Memory B cell (primary cell): Measurements from ENCODE around the gene MCM10.

Experiments
- ATAC-seq: fragments of 150-1000 bp; cut with Tn5 transposase; 2 replicates; pipeline ENCODE4 v1.10.0; 2021; ENCODE audit warnings: low read depth, mild to moderate bottlenecking, moderate library complexity
- DNase-seq, 2 donors: peaks; one replicate each; pipeline ENCODE4 v3.0.0; 2022; ENCODE audit warnings: low spot score in 2 of 2
- H3K27ac Mint-ChIP-seq: one replicate; pipeline ENCODE4 v1.8.0; 2022; ENCODE audit warnings: mild to moderate bottlenecking, moderate library complexity, mixed read lengths
- H3K27me3 Mint-ChIP-seq: one replicate; pipeline ENCODE4 v1.8.0; 2022; ENCODE audit warnings: mixed read lengths
- H3K36me3 Mint-ChIP-seq: one replicate; pipeline ENCODE4 v1.8.0; 2022; ENCODE audit warnings: mild to moderate bottlenecking, mixed read lengths
- H3K4me1 Mint-ChIP-seq: one replicate; pipeline ENCODE4 v1.8.0; 2022; ENCODE audit warnings: mixed read lengths
- H3K4me3 Mint-ChIP-seq: one replicate; pipeline ENCODE4 v1.8.0; 2022; ENCODE audit warnings: mild to moderate bottlenecking, moderate library complexity, mixed read lengths
- H3K9me3 Mint-ChIP-seq: one replicate; pipeline ENCODE4 v1.8.0; 2022; ENCODE audit warnings: mixed read lengths

The MCM10 gene

DNA sequence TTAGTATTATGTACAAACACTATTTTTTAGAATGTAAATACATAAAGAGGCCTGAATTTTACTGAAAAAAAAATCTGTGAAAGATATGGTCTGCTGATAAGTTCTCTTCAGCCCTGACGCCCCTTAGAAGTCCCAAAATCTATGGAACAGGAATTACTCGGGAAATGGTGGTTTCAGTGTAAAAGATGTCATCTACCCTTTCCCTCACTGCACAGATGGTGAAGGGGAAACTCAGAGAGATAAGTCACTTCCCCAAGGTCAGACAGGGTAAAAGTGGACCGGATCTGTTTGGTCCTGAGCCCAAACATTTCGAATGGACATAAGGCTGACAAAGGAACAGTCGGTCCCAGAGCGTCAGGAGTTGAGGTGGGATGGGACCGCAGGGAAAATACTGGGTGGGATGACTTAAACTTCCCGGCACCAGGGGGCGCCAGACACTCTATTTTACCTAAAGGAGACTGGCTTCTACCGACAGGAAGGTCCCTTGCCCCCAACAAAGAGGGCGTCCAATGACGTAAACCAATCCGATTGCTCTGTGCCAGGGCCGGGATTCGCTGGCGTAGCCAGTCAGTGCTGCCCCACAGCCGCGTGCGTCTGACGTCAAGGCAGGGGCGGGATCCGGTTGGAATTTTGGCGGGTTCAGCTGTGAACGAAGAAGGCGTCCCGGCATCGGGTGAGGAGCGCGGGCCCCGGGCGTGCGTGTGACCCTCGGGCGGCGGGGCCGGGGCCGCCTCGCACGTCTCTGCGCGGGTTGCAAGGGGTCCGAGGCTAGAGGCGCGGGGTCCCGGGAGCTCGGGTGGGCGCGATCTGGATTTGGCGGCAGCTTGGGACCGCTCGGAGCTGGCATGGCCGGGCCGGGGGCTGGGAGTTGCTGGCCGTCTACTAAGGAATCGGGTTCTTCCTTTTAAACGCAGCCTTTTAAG lies at the start of gene MCM10:
Gene MCM10, plus strand, starts transcription at position 625 of the 923 bp plus-strand sequence. CDS start 2,645 bp downstream, outside the sequence.
- no peaks in the 10 kb centered on the region for H3K36me3 Mint-ChIP-seq
- DNase-seq (peak; percentile 92 to 94), ATAC-seq (peak; percentile 100)
- peaks cover 11% of the 10 kb centered on the region for H3K4me1 Mint-ChIP-seq
- H3K4me3 Mint-ChIP-seq, result peak within 1 kb of the TSS; percentile 86
- no peaks in the 10 kb centered on the region for H3K27me3 Mint-ChIP-seq
- H3K27ac Mint-ChIP-seq, result peak within 1 kb of the TSS; percentile 32
- no peaks in the 10 kb centered on the region for H3K9me3 Mint-ChIP-seq

DNA sequence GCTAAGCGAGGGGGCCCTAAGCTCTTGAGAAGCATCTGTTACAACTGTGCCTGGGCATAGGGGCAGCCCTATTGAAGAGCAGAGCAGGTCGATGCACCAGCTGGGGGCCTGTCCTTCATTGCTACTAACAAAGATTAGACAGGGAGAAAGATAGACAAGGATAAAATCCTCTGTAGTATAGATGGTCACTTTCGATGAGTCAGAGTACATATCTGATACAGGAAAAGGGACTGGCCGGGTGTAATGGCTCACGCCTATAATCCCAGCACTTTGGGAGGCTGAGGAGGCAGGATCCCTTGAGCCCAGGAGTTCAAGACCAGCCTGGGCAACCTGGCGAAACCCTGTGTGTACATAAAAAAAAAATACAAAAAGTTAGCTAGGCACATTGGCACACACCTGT lies 47.8 kb upstream of the MCM10 start:
- Mint-ChIP-seq H3K36me3 (peaks cover 21% of the 10 kb centered on the region), H3K9me3 (no peaks in the 10 kb centered on the region), H3K4me3 (no peak overlapping the region), H3K27me3 (no peaks in the 10 kb centered on the region), H3K27ac (no peak overlapping the region), H3K4me1 (peaks cover 19% of the 10 kb centered on the region)
- ATAC-seq (no peak), DNase-seq (no peak)

GRCh38 chr10:13115832-13116803 lies 45.2 kb upstream of the MCM10 start:
- Mint-ChIP-seq H3K27ac (no peak overlapping the region), H3K4me1 (peaks cover 19% of the 10 kb centered on the region), H3K9me3 (no peaks in the 10 kb centered on the region), H3K36me3 (peaks cover 29% of the 10 kb centered on the region), H3K4me3 (peak overlapping the region; percentile 46), H3K27me3 (no peaks in the 10 kb centered on the region)
- ATAC-seq, result peak; percentile 59
- DNase-seq, result no peak

GRCh38 chr10:13117841-13118783 lies 43.2 kb upstream of the MCM10 start:
- Mint-ChIP-seq H3K27me3 (no peaks in the 10 kb centered on the region), H3K4me3 (peak overlapping the region; percentile 15), H3K9me3 (no peaks in the 10 kb centered on the region), H3K36me3 (peaks cover 32% of the 10 kb centered on the region), H3K27ac (no peak overlapping the region), H3K4me1 (peaks cover 19% of the 10 kb centered on the region)
- DNase-seq (peak in 1 of 2 donors; percentile 25), ATAC-seq (peak; percentile 86)

- DNase-seq (no peak), ATAC-seq (no peak)
- H3K27me3 Mint-ChIP-seq, result no peaks in the 10 kb centered on the region
- no peak overlapping the region for H3K4me3 Mint-ChIP-seq
- H3K4me1 Mint-ChIP-seq, result peaks cover 19% of the 10 kb centered on the region
- H3K9me3 Mint-ChIP-seq, result no peaks in the 10 kb centered on the region
- peaks cover 37% of the 10 kb centered on the region for H3K36me3 Mint-ChIP-seq
- H3K27ac Mint-ChIP-seq, result no peak overlapping the region
Observed at GRCh38 chr10:13118784-13119410, 42.5 kb upstream of the MCM10 start.

DNA sequence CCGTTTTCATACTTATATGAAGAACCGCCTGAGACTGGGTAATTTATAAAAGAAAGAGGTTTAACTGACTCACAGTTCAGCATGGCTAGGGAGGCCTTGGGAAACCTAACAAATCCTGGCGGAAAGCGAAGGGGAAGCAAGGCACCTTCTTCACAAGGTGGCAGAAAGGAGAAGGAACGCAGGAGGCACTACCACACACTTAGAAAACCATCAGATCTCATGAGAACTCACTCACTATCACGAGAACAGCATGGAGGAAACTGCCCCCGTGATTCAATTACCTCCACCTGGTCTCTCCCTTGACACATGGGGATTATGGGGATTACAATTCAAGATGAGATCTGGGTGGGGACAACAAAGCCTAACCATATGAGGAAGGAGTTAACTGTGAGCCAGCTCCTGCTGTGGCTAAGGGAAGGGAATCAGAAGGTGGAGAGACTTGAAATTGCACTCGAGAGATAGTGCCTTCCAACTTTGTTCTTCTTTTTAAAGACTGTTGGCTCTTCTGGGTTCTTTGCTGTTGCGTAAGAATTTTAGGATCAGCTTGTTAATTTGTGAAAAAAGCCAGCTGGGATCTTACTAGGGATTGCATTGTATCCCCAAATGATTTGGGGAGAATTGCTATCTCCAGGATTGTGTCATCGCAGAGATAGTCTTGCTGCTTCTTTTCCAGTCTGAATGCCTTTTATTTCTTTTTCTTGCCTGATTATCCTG lies 40.4 kb upstream of the MCM10 start:
- Mint-ChIP-seq H3K4me3 (no peak overlapping the region), H3K27me3 (no peaks in the 10 kb centered on the region), H3K4me1 (peaks cover 16% of the 10 kb centered on the region), H3K36me3 (peaks cover 43% of the 10 kb centered on the region), H3K9me3 (no peaks in the 10 kb centered on the region), H3K27ac (no peak overlapping the region)
- DNase-seq (no peak), ATAC-seq (no peak)

- no peak for DNase-seq
Observed at GRCh38 chr10:13121500-13121854, 39.9 kb upstream of the MCM10 start.

DNA sequence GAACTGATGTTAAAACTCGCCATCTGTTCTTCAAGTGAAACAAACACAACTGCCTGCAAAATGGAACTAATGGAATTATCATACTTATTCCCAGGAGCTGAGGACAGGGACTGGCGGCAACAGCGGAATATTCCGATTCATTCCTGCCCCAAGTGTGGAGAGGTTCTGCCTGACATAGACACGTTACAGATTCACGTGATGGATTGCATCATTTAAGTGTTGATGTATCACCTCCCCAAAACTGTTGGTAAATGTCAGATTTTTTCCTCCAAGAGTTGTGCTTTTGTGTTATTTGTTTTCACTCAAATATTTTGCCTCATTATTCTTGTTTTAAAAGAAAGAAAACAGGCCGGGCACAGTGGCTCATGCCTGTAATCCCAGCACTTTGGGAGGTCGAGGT lies 24.7 kb upstream of the MCM10 start:
- no peaks in the 10 kb centered on the region for H3K4me1 Mint-ChIP-seq
- no peak overlapping the region for H3K4me3 Mint-ChIP-seq
- no peaks in the 10 kb centered on the region for H3K9me3 Mint-ChIP-seq
- peaks cover 34% of the 10 kb centered on the region for H3K36me3 Mint-ChIP-seq
- H3K27me3 Mint-ChIP-seq, result no peaks in the 10 kb centered on the region
- no peak overlapping the region for H3K27ac Mint-ChIP-seq
- DNase-seq (no peak), ATAC-seq (no peak)

More at GRCh38 chr10:13121500-13121854, 39.9 kb upstream of the MCM10 start:
- H3K36me3 Mint-ChIP-seq, result peaks cover 42% of the 10 kb centered on the region
- no peak for ATAC-seq
- H3K27me3 Mint-ChIP-seq, result no peaks in the 10 kb centered on the region
- H3K4me1 Mint-ChIP-seq, result peaks cover 14% of the 10 kb centered on the region
- H3K9me3 Mint-ChIP-seq, result no peaks in the 10 kb centered on the region
- no peak overlapping the region for H3K4me3 Mint-ChIP-seq
- no peak overlapping the region for H3K27ac Mint-ChIP-seq

DNA sequence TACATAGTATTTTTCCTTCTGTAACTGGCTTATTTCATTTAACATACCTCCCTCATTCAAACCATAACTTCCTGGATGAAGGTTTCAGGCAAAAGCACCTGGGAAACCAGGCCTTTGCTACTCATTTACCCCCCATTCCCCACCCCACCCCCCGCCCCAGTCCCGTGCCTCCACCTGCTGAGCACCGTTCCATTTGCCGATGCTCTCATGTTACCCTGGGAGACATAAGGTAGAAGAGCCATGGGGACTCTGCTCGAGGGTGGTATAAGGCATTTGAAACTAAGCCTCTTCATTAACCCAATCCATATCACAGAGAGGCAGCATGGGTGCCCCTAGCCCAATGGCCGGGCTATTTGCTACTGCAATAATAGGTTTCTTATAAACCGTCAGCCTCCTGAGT lies 22.2 kb upstream of the MCM10 start:
- ATAC-seq (no peak), DNase-seq (no peak)
- no peaks in the 10 kb centered on the region for H3K9me3 Mint-ChIP-seq
- H3K4me3 Mint-ChIP-seq, result no peak overlapping the region
- H3K4me1 Mint-ChIP-seq, result no peaks in the 10 kb centered on the region
- H3K36me3 Mint-ChIP-seq, result peaks cover 28% of the 10 kb centered on the region
- H3K27me3 Mint-ChIP-seq, result no peaks in the 10 kb centered on the region
- no peak overlapping the region for H3K27ac Mint-ChIP-seq

DNA sequence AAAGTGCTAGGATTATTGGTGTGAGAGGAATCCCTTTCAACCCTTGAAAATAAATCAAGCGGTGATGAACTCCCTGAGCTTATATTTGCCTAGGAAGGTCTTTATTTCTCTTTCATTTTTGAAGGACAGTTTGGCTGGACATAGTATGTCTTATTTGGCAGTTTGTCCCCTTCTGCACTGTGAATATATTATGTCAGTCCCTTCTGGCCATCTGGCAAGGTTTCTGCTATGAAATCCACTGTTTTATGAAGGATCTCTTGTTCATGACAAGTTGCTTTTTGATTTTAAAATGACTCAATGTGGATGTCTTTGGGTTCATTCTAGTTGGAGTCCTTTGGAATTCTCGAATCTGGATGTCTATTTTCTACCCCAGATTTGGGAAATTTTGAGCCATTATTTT lies 21.7 kb upstream of the MCM10 start:
- Mint-ChIP-seq H3K4me3 (no peak overlapping the region), H3K27ac (no peak overlapping the region), H3K27me3 (no peaks in the 10 kb centered on the region), H3K9me3 (peaks cover under 1% of the 10 kb centered on the region), H3K36me3 (peaks cover 25% of the 10 kb centered on the region), H3K4me1 (no peaks in the 10 kb centered on the region)
- DNase-seq (no peak), ATAC-seq (no peak)

- no peaks in the 10 kb centered on the region for H3K4me1 Mint-ChIP-seq
- no peak overlapping the region for H3K4me3 Mint-ChIP-seq
- no peaks in the 10 kb centered on the region for H3K27me3 Mint-ChIP-seq
- no peak for DNase-seq
- H3K9me3 Mint-ChIP-seq, result peaks cover 6% of the 10 kb centered on the region
- H3K36me3 Mint-ChIP-seq, result peaks cover 23% of the 10 kb centered on the region
- no peak for ATAC-seq
- H3K27ac Mint-ChIP-seq, result no peak overlapping the region
Observed at GRCh38 chr10:13140627-13141190, 20.6 kb upstream of the MCM10 start.

GRCh38 chr10:13143766-13144165 lies 17.6 kb upstream of the MCM10 start:
- no peak overlapping the region for H3K27ac Mint-ChIP-seq
- H3K27me3 Mint-ChIP-seq, result no peaks in the 10 kb centered on the region
- no peak overlapping the region for H3K4me3 Mint-ChIP-seq
- H3K9me3 Mint-ChIP-seq, result peaks cover 6% of the 10 kb centered on the region
- DNase-seq (no peak), ATAC-seq (no peak)
- no peaks in the 10 kb centered on the region for H3K4me1 Mint-ChIP-seq
- H3K36me3 Mint-ChIP-seq, result peaks cover 22% of the 10 kb centered on the region
